SKM-1 treated with dmso at 0.1 percent for 144 hours (cell line): ENCODE results near the gene SPATA12.

Source experiments
- DNase-seq: peaks from one replicate; lab custom pipeline; 2025; ENCODE audit not compliant: unreplicated experiment; lab: John Stamatoyannopoulos, UW

Gene SPATA12

DNA sequence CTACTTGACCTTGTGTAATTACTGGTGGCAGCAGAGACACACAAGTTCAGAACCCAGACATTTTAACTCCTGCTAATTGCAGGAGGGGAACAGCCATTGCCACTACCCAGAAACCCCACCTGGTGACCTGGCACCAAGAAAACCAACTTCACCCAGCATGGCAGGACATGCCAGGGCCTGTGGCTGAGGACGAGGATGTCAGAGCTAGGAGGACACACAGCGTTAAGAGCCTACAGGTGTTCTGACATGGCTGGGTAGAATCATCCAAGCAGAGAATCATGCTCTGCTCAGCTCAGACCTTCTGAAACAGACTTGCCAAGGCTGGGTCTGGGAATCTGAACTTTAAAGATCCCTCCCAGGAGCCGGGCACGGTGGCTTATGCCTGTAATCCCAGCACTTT is 11.7 kb upstream of the SPATA12 start:
- no peak for DNase-seq

DNA sequence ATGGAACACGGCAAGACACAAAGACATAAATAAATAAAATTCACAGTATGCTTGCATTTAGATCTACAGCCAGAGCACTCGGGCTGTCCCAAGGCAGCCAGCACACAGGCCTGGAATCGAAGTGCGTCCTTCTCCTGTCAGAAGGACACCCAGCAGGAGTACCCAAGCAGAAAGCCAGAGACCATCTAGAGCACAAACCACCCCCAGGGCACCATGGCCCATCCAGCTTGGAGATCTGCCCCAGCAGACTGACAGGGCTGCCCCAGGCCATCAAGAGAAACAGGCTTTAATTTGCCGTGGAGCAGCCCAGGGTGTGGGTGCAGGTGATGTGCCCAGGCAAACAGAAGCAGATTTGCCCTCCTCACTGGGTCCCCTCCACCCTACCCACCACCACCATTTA is 7.8 kb upstream of the SPATA12 start:
- DNase-seq: no peak

DNA sequence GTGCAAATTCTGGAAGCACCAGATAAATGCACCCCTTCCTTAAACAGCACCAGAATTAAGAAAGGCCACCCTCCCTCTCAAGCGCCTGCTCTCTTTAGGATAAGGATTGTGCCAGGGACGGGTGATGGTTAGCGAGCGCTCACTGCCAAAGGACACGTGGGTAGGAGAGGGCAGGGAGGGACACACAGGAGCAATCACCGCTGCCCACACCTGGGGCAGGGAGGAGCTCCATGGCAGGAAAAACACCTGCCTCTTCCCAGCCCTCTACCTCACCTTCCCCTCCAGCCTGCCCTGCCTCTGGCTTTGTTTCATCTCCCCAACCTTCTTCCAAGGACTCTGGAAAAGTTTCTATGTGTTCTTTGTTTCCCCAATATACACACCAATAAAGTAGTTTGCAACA is 7.3 kb upstream of the SPATA12 start:
- DNase-seq: no peak

DNA sequence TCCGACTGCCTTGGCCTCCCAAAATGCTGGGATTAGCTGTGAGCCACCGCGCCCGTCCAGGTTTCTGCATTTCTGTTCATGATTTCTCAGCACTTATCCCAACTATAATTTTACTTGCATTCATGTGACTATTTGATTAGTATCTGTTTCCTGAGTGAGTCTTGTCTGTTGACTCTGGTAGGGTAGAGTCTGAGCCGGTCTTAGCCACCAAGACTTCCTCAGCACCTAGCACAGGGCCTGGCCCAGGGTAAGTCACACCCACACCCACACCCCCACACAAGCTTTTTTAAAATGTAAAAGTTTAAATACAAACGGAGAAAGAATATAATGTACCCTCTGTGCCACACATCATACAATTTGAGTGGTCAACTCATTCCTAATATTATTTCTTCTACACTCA is 3.1 kb upstream of the SPATA12 start:
- DNase-seq: no peak

DNA sequence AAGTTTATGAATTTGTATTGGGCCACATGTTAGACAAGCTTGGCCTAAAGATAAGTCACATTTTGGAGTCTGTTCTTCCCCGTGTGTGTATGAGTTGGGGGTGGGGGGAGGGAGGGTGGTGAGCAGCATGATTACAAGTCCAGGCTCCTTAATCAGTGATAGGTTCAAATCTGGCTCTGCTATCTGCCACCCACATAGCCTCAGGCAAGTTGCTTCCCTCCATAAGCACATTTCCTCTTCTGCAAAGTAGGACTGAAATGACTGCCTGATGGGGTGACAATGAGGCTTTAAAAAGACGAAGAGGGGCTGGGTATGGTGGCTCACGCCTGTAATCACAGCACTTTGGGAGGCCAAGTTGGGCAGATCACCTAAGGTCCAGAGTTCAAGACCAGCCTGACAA is 1.1 kb upstream of the SPATA12 start:
- peak; percentile 16 for DNase-seq

DNA sequence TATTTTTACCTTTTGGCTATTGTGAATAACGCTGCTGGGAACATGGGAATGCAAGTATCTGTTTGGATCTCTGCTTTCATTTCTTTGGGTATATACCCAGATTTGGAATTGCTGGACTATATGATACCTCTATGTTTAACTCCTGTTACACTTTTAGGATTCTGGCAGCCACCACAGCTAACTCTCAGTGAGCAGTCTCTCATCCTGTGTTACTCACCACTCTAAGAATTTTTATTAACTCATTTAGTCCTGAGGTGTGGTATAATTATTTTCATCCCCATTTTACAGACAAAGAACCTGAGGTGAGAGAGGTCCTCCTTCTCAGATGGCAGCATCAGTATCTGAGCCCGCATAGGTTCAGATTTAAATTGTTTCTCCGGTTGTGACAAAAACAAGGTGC is 1.1 kb downstream of the SPATA12 start:
- DNase-seq: no peak

DNA sequence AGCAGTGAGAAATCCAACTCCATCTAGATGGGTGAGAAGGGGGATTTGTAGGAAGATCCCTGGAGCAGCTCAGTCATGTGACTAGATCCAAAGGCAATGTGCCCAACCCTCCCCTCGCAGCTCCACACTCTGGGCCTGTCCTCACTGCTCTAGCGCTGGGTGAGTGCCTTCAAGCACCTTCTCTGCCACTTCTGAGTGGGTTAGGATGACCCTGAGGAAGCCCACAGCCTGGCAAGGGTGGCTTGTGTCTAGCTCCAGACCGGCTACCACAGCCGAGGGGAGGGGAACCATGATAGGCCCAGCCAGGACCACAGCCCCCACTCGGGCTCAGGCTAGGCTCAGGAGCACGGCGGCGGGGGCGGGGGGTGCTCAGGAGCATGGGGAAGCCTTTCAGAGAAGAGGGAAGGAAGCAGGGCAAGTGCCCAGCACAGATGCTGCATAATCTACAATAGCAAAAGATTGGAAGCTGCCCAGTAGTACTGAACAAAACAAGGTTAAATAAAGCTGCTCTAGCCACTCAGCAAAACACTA is 1.7 kb downstream of the SPATA12 start:
- DNase-seq: no peak

DNA sequence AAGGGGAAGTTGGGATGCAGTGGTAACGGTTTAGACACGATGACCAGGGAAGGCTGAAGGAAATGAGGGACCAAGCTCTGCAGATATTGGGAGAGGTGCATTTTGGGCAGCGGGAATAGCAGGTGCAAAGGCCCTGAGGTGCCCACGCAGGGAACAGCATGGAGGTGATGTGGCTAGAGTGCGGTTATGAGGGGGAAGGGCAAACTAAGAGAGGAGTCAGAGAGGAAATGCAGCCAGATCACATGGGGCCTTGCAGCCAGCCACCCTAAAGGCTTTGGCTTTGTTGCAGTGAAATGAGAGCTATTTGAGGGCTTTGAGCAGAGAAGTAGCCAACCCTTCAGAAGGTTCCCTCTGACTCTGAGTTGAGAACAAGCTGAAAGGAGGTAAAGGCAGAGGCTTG is 2.6 kb downstream of the SPATA12 start:
- no peak for DNase-seq

DNA sequence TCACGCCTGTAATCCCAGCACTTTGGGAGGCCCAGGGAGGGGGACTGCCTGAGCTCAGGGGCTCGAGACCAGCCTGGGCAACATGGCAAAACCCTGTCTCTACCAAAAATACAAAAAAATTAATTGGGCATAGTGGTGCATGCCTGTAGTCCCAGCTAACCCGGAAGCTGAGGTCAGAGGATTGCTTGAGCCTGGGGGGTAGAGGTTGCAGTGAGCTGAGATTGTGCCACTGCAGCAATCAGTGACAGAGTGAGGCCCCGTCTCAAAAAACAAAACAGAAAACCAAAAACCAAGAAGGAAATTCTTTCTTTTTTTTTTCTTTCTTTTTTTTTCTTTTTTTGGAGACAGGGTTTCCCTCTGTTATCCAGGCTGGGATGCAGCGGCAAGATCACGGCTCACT is 3.5 kb downstream of the SPATA12 start:
- no peak for DNase-seq

DNA sequence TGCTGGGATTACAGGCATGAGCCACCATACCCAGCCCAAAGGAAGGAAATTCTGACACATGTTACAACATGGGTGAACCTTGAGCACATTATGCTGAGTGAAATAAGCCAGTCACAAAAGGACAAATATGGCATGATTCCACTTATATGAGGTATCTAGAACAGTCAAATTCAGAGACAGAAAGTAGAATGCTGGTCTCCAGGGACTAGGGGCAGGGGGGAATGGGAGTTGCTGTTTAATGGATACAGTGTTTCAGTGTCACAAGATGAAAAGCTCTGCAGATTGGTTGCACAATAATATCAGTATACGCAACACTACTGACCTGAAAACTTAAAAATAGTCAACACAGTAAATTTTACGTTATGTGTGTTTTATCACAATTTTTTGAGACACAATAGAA is 4.1 kb downstream of the SPATA12 start:
- DNase-seq: peak; percentile 17

DNA sequence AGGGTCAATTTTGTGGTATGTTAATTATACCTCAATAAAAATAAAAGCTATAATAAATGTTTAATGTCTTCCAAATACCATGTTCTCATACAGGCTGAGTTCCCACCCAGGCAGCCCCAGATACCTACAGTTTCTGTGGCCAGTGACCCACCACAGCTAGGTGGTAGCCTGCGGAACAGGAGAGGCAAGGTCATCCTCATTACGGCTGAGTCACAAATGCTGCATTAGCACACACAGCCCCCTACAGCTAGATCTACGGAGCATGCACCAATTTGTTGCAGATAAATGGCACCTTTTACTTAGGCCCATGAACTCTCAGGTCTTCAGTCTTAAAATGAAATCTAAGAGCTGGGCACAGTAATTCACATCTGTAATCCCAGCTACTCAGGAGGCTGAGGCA is 5.1 kb downstream of the SPATA12 start:
- no peak for DNase-seq

DNA sequence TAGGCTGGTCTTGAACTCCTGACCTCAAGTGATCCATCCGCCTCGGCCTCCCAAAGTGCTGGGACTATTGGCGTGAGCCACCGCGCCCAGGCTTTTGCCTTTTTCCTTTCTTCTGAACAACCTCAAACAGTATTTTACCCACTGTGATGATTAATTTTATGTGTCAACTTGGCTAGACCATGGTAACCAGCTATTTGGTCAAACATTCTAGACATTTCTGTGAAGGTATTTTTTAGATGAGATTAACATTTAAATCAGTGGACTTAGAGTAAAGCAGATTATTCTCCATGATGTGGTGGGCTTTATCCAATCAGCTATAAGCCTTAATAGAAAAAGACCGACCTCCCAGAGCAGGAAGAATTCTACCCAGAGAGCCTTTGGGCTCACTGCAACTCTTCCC is 6.0 kb downstream of the SPATA12 start:
- DNase-seq: no peak

DNA sequence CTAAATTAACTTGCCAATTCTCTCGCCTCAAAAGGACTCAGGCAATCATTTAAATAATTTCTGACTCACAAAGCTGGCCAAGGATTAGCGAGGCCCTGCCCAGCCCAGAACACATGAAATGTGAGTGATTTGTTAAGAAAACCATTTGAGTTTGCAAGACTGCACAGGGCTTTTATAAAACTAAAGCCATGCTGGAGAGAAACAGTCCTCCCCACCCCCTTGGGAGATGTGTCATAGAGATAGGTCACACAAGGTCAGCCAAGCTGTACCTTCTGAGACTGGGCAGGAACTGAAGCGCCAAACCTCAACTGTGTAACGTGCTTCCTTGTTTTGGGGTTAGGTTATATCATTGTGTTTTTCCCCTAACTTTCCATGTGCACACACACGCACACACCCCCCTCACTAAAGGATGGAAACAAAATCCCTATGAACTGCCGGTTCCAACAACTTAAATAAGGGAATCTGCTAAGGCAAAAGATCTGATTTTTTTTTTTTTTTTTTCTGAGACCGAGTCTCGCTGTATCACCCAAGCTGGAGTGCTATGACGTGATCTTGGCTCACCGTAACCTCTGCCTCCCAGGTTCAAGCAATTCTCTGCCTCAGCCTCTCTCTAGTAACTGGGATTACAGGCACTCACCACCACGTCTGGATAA is 8.1 kb downstream of the SPATA12 start:
- DNase-seq: peak; percentile 86

DNA sequence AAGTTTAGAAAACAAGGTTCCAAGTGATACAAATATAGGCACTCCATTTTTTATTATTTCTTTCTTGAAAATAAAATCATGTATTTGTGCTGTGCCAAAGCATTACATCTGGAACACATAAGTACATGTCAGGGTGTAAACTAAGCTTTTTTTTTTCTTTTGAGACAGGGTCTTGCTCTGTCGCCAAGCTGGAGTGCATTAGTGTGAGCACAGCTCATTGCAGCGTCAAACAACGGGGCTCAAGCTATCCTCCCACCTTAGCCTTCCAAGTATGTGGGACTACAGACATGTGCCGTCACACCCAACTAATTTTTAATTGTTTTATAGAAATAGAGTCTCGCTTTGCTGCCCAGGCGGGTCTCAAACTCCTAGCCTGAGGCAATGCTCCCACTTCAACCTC is 9.0 kb downstream of the SPATA12 start:
- no peak for DNase-seq

DNA sequence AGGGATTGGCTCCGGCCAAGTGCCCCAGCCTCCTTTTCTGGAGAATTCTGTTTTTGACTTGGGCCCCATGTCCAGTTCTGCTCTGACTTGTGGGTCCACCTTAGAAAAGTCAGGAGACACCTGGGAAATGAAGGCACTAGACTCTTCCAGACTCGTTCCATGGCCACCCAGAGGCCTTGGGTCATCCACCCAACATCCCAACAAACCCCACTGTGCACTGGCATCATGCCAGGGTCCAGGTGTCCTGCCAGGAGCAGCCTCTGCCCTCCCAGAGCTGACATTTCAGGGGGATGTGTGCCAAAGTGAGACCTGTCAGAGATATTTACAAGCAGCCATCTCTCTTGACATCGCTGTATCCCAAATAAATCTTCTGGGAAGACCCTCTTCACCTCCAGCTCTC is 13.2 kb downstream of the SPATA12 start:
- no peak for DNase-seq

DNA sequence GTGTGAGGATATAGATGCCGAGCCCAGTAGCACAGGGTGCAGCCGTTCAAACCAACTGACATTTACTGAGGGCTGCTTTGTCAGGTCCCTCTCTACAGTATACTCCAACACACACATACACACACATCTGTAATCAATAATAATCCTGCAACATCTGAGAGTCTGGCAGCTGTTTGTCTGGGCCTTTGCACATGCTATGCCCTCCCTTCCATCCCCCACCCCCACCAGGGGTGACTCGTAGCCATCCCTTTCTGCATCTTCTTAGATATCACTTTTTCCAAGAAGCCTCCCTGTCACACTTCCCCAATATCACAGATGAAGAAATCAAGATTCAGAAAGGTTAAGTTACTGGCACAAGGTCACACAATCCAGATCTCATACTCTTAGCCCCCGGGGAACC is 13.7 kb downstream of the SPATA12 start:
- DNase-seq: no peak

DNA sequence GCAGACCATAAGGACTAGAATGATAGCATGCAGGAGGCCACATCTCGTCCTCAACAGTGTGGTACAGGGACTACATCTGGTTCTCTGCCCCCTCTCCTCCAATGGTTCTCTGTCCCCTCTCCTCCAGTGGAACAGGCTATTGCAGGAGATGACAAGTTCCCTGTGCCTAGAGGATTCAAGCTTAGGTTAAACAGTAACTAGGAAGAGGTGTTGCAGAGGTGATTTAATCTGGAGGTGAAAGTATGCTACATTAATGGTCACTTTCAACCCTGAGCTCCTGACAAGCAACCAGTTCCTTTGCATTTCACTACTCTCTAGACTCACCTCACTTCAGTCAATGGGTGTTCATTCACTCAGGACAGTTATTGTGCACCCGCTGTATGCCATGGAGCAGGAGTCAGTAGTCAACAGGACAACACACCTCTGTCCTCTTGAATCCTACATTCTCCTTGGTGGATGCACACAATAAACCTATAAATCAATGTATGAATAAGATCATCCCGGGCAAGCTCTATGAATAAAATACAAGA is 16.0 kb downstream of the SPATA12 start:
- no peak for DNase-seq

DNA sequence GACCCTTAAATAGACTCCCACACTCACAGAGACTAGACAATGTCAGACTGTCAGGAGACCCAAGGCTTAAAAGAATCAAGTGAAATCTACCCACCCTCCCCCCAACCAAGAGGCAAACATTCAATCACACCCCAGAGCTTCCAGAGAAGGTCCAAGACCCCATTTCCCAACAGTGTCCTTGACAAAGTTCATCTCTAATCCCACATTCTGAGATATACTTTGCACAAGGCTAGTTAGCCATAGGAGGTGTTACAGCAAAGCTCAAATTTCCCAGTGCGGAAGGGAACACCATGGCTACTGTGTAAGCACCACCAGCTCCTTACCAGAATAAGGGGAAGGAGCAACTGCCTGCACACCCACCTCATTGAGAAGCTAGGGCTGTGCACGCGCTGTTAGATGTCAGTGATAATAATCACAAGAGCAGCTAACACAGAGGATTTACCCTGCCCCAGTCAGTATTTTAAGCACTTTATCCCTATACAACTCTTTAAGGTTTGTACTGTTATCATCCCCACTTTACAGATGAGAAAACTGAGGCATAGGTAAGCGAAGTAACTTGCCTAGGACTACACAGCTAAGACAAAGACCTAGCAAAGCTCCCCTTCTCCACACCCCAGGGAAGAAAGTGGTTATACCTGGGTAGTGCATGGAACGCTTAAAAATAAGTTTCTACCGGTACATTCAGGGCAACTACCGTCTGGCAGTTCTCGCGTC is 17.3 kb downstream of the SPATA12 start:
- no peak for DNase-seq

DNA sequence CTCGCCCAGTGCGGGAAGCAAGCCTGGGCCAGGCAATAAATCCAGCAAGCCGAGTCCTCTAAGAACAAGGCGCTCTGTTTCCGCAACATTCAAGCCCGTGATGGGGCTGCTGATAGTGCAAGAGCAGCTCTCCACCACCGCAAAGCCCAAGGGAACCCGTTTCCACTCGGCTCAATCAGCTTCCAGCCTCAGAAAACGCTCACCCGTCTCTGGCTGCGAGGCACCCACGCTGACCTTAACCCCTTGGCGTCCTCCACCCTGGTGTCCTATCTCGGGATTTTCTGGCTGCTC is 17.8 kb downstream of the SPATA12 start:
- DNase-seq: peak; percentile 21

DNA sequence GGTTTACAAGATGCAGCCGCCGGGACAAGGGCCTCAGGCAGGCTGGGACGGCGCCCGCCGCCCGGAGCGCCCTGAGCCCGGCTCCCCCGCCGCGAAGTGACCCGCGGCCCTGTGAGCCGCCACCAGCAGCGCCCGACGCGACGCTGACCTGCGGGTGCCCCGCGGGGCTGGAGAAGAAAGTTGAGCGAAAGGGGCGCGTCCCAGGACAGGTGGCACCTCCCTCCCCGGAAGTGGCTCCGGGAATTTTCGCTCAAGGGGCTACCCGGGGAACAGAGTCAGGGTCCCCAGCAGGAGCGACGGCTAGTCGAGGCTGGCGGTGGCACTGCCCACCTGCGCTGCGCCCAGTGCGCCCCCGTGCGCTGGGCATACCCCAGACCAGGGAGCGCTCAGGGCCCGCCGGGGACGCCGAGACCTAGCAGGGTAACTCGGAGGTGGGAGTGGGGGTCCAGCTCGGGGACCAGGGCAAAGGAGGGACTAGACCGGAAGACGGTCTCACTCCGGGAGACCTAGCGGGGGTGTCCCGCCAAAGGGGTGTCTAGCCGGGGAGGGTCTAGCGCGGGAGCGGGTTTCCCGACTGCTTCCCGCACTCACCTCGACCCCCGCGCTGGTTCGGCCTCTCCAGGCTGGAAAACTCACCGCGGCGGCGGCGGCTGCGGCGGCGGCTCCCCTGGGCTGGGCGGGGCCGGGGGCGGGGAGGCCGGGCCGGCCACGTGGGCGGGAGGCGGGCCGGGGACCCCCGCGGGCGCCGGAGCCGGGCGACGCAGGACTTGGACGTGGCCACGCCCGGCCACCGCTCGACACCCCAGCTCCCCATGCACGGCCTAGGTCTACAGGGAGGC is 18.4 kb downstream of the SPATA12 start:
- no peak for DNase-seq

DNA sequence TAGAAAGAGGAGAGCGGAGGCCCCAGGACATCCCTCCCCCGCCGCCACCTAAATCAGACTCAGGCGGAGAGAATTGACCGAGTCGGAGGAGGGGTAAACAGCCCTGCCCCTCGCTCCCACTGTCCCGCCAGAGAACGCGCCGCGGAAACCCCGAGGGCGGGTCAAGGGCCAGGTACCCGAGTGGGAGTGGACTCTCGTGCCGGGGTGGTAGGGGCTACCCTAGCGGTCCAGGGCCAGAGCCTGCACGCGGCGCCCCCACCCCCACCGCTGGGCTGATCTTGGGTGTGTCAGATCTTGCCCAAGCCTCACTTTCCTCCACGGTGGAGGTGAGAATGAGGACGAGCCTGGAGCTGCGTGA is 19.0 kb downstream of the SPATA12 start:
- no peak for DNase-seq

DNA sequence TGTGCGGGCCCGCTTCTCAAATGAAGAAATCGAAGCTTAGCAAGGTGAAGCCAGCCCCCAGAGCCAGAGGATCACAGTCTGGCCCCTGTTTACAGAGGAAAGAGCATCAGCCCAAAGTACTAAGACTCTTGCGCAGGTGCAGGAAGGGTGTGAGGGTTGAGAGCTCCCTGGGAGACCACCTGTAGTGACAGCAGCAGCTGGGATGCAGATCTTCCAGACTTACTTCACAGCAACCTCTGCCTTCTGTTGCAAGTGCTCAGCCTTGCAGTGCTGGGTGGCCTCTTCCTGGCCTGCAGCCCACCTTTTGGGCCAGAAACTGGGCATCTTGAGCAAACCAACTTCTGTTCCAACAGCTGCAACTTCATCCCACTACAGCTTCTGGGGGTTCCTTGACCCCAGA is 19.7 kb downstream of the SPATA12 start:
- no peak for DNase-seq
